GOT3 (cell line): ENCODE measurements around the gene PLGLB2.
"Not testable (repeated sequence)": the region's sequence is repeated elsewhere in the genome, so short reads cannot be mapped to it uniquely, and the experiment has no call there.

Experiments used
- DNase-seq: peaks from one replicate; lab custom pipeline; 2025; ENCODE audit warnings: mixed read lengths; lab: John Stamatoyannopoulos, UW

The PLGLB2 gene

GRCh38 chr2:87747791-87748190 lies at the start of gene PLGLB2:
Gene PLGLB2, plus strand, starts transcription at chr2:87748087. Its CDS starts 67 bp downstream, at chr2:87748154.
- not testable (repeated sequence) for DNase-seq

DNA sequence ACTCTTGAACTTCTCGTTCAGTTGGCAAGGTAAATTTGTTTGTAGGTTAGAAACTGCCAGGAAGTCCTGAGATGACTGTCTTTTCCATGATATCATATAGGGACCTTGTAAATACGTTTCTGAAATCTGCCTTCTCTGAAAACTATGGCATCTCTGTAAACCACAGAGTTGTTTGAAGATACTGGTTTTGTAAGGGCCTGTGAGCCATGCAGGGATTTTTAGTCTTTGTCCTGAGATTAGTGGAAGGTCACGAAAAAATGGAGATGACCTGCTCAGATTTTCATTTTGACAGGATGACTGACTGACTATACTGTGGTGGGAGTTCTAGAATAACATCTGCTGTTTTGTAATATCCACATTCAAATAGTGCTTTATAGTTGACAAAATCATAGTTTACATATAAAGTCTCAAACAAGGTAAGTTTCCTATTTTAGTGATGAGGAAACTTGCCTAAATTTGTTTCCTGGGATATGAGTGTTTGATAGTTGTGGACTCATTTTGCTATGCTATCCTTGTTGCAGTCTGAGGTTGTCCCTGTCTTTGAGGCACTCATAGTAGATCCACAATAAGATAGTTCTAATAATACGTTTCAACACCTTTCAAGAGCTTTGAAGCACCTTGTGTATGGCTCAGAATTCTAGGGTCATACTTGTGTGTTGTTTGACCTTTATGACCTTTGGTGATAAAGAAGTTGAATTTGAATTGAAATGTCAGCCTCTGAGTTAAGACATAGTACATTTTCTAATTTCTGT lies 43.1 kb upstream of the PLGLB2 start:
- not testable (repeated sequence) for DNase-seq

DNA sequence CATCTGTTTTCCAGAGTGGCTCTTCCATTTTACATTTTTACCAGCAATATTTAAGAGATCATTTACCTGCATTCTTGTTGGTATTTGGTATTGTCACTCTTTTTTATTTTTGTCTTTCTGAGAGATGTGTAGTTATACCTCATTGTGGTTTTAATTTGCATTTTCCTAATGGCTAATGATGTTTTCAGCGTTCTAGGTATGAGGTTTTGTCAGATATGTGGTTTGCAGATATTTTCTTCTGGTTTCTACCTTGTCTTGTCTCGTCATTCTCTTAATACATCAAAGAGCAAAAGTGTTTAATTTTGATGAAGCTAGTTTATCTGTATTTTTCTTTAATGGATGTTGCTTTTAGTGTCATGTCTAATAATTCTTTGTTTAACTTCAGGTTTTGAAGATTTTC lies 39.5 kb upstream of the PLGLB2 start:
- DNase-seq: not testable (repeated sequence)

- not testable (repeated sequence) for DNase-seq
These were observed 19.8 kb upstream of the PLGLB2 start for GRCh38 chr2:87727940-87728599.

- DNase-seq: not testable (repeated sequence)
These were observed 7.0 kb upstream of the PLGLB2 start for GRCh38 chr2:87740928-87741327.

DNA sequence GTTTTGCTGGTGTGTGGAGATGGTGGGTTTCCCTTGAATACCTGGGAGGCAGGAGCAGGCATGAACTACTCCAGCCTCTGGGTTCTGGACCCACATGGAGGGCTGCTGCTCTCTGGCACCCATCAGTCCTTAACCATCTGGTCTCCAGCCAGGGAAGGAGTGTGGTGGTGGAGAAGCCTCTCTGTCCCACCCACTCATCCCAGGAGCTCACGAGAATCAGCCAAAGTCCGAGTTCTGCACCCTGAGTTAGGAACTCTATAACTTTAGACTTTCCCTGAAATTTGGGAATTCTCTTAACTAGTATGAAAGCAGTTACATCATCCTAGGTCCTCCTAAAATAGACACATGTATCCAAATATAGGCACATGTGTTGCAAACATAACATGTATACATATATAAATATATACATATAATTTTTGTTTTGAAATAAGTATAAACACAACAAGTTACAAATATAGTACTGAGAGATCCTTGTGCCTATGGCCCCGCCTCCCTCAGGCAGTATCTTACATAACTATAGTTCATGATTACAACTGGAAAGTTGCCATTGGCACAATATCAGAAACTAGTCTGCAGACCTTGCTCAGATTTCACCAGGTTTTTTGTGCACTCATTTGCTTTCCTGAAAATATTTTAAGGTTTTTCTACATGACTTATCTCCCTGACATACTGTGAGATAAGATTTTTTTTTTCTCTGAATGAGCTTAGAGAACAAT lies 5.3 kb upstream of the PLGLB2 start:
- DNase-seq: not testable (repeated sequence)

- not testable (repeated sequence) for DNase-seq
These were observed 4.2 kb upstream of the PLGLB2 start for GRCh38 chr2:87743638-87744037.

DNA sequence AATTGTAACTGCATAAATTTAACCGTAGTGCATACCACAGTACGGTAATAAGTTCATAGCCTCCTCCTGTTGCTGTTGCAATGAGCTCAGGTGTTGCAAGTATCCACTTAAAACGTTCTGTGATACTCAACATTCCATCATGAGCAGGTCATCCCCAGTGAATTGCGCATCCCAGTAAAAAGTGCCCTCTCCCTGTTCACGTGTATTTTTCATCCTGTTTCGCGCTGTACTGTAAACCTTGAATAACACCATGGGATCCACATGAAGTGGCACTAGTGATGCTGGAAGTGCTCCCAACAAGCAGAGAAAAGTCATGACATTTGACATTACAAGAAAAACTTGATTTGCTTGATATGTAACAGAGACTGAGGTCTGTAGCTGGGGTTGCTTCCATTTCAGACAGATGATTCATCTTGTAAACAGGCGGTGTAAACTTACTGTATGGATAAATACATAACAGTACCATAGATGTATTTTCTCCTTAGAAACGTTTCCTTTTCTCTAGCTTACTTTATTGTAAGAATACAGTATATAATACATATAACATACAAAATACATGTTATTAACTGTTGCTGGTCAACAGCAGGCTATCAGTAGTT lies 2.4 kb upstream of the PLGLB2 start:
- not testable (repeated sequence) for DNase-seq

- not testable (repeated sequence) for DNase-seq
These were observed 637 bp downstream of the PLGLB2 start for GRCh38 chr2:87748524-87748923.

- DNase-seq: not testable (repeated sequence)
These were observed 2.7 kb downstream of the PLGLB2 start for GRCh38 chr2:87750560-87750959.

DNA sequence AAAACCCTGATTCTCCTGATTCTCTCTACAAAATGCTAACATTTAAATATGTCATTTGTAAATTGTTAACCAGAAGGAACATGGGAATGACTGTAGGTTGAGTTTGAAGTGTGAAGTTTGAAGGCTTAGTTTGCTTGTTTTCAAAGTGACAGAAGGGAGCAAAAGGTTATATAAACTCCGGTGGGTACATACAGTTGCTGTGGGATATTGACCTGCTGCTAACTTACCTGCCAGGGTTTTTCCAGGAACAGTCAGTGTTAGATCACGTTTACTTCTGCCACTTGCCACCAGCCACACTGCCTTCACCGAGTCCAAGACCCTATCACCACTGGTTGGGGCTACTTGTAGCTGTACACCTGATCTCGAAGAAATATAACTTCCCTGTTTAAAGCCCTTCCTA lies 6.9 kb downstream of the PLGLB2 start:
- DNase-seq: not testable (repeated sequence)
